Measurements from ENCODE around the gene SATB1. TPM values are rescaled to one million over a fixed set of nuclear protein-coding genes. Genes with fewer than 3 reads are reported as not detected.

SATB1 gene
- total RNA-seq, 1 experiment from 2014 or later = 16.6 TPM

- peaks cover 10% of the 10 kb centered on the region for H3K36me3 Mint-ChIP-seq (ENCODE audit: insufficient read depth, unreplicated experiment)
- CTCF ChIA-PET = no interaction called here
- intact Hi-C loops (cut with micrococcal nuclease; ENCODE audit: unreplicated experiment) = loop anchor here (10.0 kb wide), 1 partner anchor 542 kb away; no protein-coding TSS in a partner anchor
- no peak overlapping the region for H3K27ac Mint-ChIP-seq (ENCODE audit: unreplicated experiment)
- H3K27me3 Mint-ChIP-seq (ENCODE audit: unreplicated experiment) = peaks cover 21% of the 10 kb centered on the region
- TF ChIP-seq, protein P1, sequence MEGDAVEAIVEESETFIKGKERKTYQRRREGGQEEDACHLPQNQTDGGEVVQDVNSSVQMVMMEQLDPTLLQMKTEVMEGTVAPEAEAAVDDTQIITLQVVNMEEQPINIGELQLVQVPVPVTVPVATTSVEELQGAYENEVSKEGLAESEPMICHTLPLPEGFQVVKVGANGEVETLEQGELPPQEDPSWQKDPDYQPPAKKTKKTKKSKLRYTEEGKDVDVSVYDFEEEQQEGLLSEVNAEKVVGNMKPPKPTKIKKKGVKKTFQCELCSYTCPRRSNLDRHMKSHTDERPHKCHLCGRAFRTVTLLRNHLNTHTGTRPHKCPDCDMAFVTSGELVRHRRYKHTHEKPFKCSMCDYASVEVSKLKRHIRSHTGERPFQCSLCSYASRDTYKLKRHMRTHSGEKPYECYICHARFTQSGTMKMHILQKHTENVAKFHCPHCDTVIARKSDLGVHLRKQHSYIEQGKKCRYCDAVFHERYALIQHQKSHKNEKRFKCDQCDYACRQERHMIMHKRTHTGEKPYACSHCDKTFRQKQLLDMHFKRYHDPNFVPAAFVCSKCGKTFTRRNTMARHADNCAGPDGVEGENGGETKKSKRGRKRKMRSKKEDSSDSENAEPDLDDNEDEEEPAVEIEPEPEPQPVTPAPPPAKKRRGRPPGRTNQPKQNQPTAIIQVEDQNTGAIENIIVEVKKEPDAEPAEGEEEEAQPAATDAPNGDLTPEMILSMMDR (IDR thresholded peaks at IDR 0.05; ENCODE audit: unreplicated experiment) = no peak
- no peak for DNase-seq
- BruUV-seq (replicated peaks) = no TSS peak
- no peaks in the 10 kb centered on the region for H3K9me3 Mint-ChIP-seq (ENCODE audit: low read depth, unreplicated experiment)
- no peaks in the 10 kb centered on the region for H3K4me1 Mint-ChIP-seq (ENCODE audit: low read depth, unreplicated experiment)
- H3K4me3 Mint-ChIP-seq (ENCODE audit: low read depth, unreplicated experiment) = peak overlapping the region; percentile 91
Measured at GRCh38 chr3:18442756-18443664, 17.9 kb upstream of the SATB1 start.

GRCh38 chr3:18441551-18441950 is 16.4 kb upstream of the SATB1 start:
- BruUV-seq (replicated peaks) = no TSS peak
- CTCF ChIA-PET = no interaction called here
- peaks cover 9% of the 10 kb centered on the region for H3K27me3 Mint-ChIP-seq (ENCODE audit: unreplicated experiment)
- no peak overlapping the region for H3K27ac Mint-ChIP-seq (ENCODE audit: unreplicated experiment)
- intact Hi-C loops (cut with micrococcal nuclease; ENCODE audit: unreplicated experiment) = loop anchor here (2.0 to 10.0 kb wide), 2 partner anchors 15 to 543 kb away; no protein-coding TSS in a partner anchor
- H3K36me3 Mint-ChIP-seq (ENCODE audit: insufficient read depth, unreplicated experiment) = peaks cover 10% of the 10 kb centered on the region
- no peaks in the 10 kb centered on the region for H3K9me3 Mint-ChIP-seq (ENCODE audit: low read depth, unreplicated experiment)
- H3K4me1 Mint-ChIP-seq (ENCODE audit: low read depth, unreplicated experiment) = no peaks in the 10 kb centered on the region
- TF ChIP-seq, protein P1 (IDR thresholded peaks at IDR 0.05; ENCODE audit: unreplicated experiment) = no peak
- DNase-seq = no peak
- no peak overlapping the region for H3K4me3 Mint-ChIP-seq (ENCODE audit: low read depth, unreplicated experiment)

- Mint-ChIP-seq H3K9me3 (ENCODE audit: low read depth, unreplicated experiment) (no peaks in the 10 kb centered on the region), H3K4me3 (ENCODE audit: low read depth, unreplicated experiment) (no peak overlapping the region), H3K27ac (ENCODE audit: unreplicated experiment) (no peak overlapping the region), H3K36me3 (ENCODE audit: insufficient read depth, unreplicated experiment) (peaks cover 10% of the 10 kb centered on the region), H3K27me3 (ENCODE audit: unreplicated experiment) (peaks cover 9% of the 10 kb centered on the region), H3K4me1 (ENCODE audit: low read depth, unreplicated experiment) (no peaks in the 10 kb centered on the region)
- no peak for DNase-seq
- CTCF ChIA-PET = no interaction called here
- TF ChIP-seq, protein P1 (IDR thresholded peaks at IDR 0.05; ENCODE audit: unreplicated experiment) = no peak
- intact Hi-C loops (cut with micrococcal nuclease; ENCODE audit: unreplicated experiment) = loop anchor here (2.0 to 10.0 kb wide), 2 partner anchors 13 to 545 kb away; no protein-coding TSS in a partner anchor
- no TSS peak for BruUV-seq (replicated peaks)
Measured at GRCh38 chr3:18440066-18440722, 15.1 kb upstream of the SATB1 start.

DNA sequence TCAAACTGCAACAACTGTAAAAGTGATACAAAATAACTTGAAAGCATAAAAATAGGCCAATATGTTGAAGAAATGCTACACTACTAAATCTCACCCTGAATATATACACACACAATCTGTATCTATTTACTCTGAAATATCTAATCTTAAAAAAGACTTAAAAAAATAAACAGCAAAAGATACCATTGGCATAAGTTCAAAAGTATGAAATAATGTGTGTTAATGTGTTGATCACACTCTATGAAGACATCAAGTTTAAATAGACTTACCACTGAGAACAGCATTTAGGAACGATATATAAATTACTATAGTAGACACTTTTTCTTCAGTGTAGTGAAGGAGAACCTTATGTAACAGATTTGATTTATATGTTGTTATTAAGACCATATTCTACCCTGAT is 14.1 kb upstream of the SATB1 start:
- intact Hi-C loops (cut with micrococcal nuclease; ENCODE audit: unreplicated experiment) = no loop called here
- BruUV-seq (replicated peaks) = no TSS peak
- H3K4me1 Mint-ChIP-seq (ENCODE audit: low read depth, unreplicated experiment) = no peaks in the 10 kb centered on the region
- TF ChIP-seq, protein P1 (IDR thresholded peaks at IDR 0.05; ENCODE audit: unreplicated experiment) = no peak
- DNase-seq = no peak
- peaks cover 6% of the 10 kb centered on the region for H3K27me3 Mint-ChIP-seq (ENCODE audit: unreplicated experiment)
- H3K4me3 Mint-ChIP-seq (ENCODE audit: low read depth, unreplicated experiment) = no peak overlapping the region
- no peak overlapping the region for H3K27ac Mint-ChIP-seq (ENCODE audit: unreplicated experiment)
- CTCF ChIA-PET = no interaction called here
- H3K9me3 Mint-ChIP-seq (ENCODE audit: low read depth, unreplicated experiment) = no peaks in the 10 kb centered on the region
- peaks cover 6% of the 10 kb centered on the region for H3K36me3 Mint-ChIP-seq (ENCODE audit: insufficient read depth, unreplicated experiment)

All from Calu3 (cell line).